ENCODE measurements around the gene TFB1M. TPM values are rescaled to one million over a fixed set of nuclear protein-coding genes. Genes with fewer than 3 reads are reported as not detected.
A peak's percentile ranks its signal among the peaks of the same experiment; 100 is the strongest.
"Not testable (repeated sequence)": the region's sequence is repeated elsewhere in the genome, so short reads cannot be mapped to it uniquely, and the experiment has no call there.

Gene TFB1M
- total RNA-seq, 1 donor from 2014 or later = 41.4 TPM

DNA sequence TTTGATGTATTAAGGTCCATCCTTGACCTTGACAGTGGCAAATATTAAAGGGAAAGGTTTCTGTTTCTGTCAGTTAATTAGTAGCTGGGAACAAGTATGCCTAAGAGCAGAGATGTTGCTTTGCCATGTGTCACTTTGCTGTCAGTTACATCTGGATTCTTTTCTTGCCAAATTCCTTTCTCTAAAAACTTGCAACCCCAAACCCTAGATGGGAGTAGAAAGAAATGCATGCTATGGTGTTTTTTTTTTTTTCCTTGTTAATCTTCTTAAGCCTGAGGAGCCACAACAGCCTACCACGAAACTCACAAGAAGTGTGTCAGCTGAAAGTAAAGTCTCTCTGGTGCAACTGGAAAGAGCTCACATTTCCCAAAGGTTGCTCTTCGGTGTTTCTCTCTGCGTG, 68.5 kb downstream of the TFB1M start:
- DNase-seq = no peak
- Mint-ChIP-seq H3K4me3 (no peak overlapping the region), H3K27me3 (no peaks in the 10 kb centered on the region), H3K4me1 (peaks cover 3% of the 10 kb centered on the region), H3K36me3 (ENCODE audit: low read depth) (peaks cover 64% of the 10 kb centered on the region), H3K9me3 (no peaks in the 10 kb centered on the region), H3K27ac (no peak overlapping the region)
- intact Hi-C loops (cut with micrococcal nuclease) = no loop called here

DNA sequence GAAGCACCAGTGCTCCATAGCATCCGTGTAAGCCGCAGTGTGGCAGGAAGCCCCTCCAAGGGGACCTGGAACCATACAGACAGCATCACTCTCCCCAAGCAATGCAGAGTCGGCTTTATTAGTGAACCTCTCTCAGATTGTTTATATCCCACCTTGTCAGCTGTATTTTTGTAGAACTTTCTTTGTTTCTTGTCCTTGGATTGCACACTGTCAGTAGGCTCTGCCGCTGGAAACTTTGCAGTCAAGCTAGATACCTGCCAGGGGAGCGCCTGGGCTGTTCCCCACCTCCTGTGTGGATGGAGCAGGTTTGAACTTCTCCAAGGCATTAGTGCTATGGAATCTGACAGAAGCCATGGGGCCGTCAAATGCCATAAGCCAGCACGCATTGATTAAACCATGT, 69.1 kb downstream of the TFB1M start:
- H3K4me3 Mint-ChIP-seq = no peak overlapping the region
- no peak overlapping the region for H3K27ac Mint-ChIP-seq
- intact Hi-C loops (cut with micrococcal nuclease) = no loop called here

DNA sequence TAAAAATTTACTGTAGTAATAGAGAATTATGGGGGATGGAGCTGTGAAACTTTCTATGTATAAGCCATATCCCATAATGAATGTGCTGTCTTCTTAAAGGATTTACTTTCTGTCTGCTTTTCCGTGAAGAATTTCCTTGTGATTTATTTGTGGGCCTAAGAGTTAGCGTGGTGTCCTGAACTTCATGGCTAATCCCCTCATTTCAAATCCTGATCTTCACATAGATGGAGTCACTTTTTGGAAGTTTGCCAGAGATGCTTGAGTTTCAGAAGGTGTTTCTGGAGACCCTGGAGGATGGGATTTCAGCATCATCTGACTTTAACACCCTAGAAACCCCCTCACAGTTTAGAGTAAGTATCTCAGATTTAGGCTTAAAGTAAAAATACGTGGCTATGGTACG, 69.8 kb downstream of the TFB1M start:
- no peaks in the 10 kb centered on the region for H3K27me3 Mint-ChIP-seq
- H3K4me3 Mint-ChIP-seq = no peak overlapping the region
- intact Hi-C loops (cut with micrococcal nuclease) = no loop called here
- H3K9me3 Mint-ChIP-seq = peaks cover 7% of the 10 kb centered on the region
- H3K36me3 Mint-ChIP-seq (ENCODE audit: low read depth) = peaks cover 65% of the 10 kb centered on the region
- H3K27ac Mint-ChIP-seq = no peak overlapping the region
- DNase-seq = no peak
- H3K4me1 Mint-ChIP-seq = peaks cover 3% of the 10 kb centered on the region

More for the DNA sequence above, 69.1 kb downstream of the TFB1M start:
- no peak for DNase-seq
- Mint-ChIP-seq H3K27me3 (no peaks in the 10 kb centered on the region), H3K36me3 (ENCODE audit: low read depth) (peaks cover 66% of the 10 kb centered on the region), H3K9me3 (no peaks in the 10 kb centered on the region), H3K4me1 (peaks cover 3% of the 10 kb centered on the region)

GRCh38 chr6:155241966-155242365, 72.3 kb downstream of the TFB1M start:
- H3K4me3 Mint-ChIP-seq = no peak overlapping the region
- H3K27ac Mint-ChIP-seq = no peak overlapping the region
- peaks cover 12% of the 10 kb centered on the region for H3K9me3 Mint-ChIP-seq
- no peak for DNase-seq
- no peaks in the 10 kb centered on the region for H3K27me3 Mint-ChIP-seq
- H3K36me3 Mint-ChIP-seq (ENCODE audit: low read depth) = peaks cover 65% of the 10 kb centered on the region
- intact Hi-C loops (cut with micrococcal nuclease) = no loop called here
- peaks cover 3% of the 10 kb centered on the region for H3K4me1 Mint-ChIP-seq

DNA sequence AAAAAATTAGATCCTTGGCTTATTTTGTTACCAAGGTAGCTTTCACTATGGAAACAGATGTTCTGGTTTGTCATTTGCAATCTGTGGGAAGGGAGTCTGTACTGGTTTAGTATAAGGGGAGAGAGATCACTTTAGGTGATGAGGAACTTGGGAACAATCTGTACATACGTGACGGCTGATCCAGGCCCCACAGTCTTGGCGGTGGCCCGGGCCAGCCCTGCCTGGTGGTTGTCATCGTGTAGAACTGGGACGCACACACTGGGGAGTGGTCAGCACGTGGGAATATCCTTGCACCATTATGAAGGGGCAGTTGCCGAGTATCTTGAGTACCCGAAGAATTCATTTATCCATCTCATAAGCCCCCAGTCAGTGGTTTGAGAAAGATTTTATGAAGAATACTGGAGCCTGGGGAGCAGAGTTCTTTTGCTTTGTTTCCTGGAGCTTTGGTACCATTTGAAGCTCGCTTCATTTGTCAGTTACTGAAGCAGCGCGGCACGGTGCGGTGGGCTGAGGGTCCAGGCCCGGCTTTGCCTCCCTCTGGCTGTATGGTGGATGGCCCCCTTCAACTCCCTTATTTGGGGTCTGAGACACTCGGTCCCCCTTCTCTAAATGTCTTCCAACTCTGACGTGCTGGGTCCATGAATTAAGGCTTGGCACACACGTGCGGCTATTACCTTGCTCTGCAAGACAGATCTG, 73.2 kb downstream of the TFB1M start:
- intact Hi-C loops (cut with micrococcal nuclease) = no loop called here
- Mint-ChIP-seq H3K27ac (peak overlapping the region; percentile 46), H3K27me3 (no peaks in the 10 kb centered on the region), H3K4me3 (no peak overlapping the region), H3K4me1 (peaks cover 3% of the 10 kb centered on the region), H3K36me3 (ENCODE audit: low read depth) (peaks cover 65% of the 10 kb centered on the region), H3K9me3 (peaks cover 12% of the 10 kb centered on the region)
- DNase-seq = no peak

GRCh38 chr6:155237613-155238012, 76.7 kb downstream of the TFB1M start:
- DNase-seq = no peak
- no peak overlapping the region for H3K27ac Mint-ChIP-seq
- no peaks in the 10 kb centered on the region for H3K27me3 Mint-ChIP-seq
- intact Hi-C loops (cut with micrococcal nuclease) = no loop called here
- peaks cover 45% of the 10 kb centered on the region for H3K36me3 Mint-ChIP-seq (ENCODE audit: low read depth)
- peaks cover 12% of the 10 kb centered on the region for H3K9me3 Mint-ChIP-seq
- peaks cover 3% of the 10 kb centered on the region for H3K4me1 Mint-ChIP-seq
- H3K4me3 Mint-ChIP-seq = no peak overlapping the region

- Mint-ChIP-seq H3K27ac (no peak overlapping the region), H3K36me3 (ENCODE audit: low read depth) (peaks cover 35% of the 10 kb centered on the region), H3K9me3 (peaks cover 12% of the 10 kb centered on the region), H3K4me1 (no peaks in the 10 kb centered on the region), H3K4me3 (no peak overlapping the region), H3K27me3 (no peaks in the 10 kb centered on the region)
- intact Hi-C loops (cut with micrococcal nuclease) = no loop called here
- DNase-seq = no peak
Measured at GRCh38 chr6:155235087-155235486, 79.2 kb downstream of the TFB1M start.

DNA sequence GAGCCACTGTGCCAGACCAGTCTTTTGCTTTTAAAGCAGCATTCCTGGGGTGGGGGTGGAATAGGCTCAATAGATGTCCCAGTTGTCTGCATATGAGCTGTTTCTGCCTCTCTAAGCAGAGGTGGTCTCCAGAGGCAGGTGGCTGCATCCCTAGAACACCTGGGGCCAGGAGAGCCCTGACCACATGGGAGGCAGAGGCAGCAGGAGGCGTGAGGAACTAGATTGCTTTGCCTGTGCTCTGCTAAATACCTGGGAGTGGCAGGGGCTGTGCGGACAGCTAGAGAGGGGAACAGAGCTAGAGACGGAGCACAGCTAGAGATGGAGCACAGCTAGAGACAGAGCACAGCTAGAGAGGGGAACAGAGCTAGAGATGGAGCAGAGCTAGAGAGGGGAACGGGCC, 79.6 kb downstream of the TFB1M start:
- no peak overlapping the region for H3K27ac Mint-ChIP-seq
- H3K4me3 Mint-ChIP-seq = no peak overlapping the region
- no peak for DNase-seq
- intact Hi-C loops (cut with micrococcal nuclease) = no loop called here
- peaks cover 8% of the 10 kb centered on the region for H3K9me3 Mint-ChIP-seq
- peaks cover 32% of the 10 kb centered on the region for H3K36me3 Mint-ChIP-seq (ENCODE audit: low read depth)
- no peaks in the 10 kb centered on the region for H3K27me3 Mint-ChIP-seq
- H3K4me1 Mint-ChIP-seq = no peaks in the 10 kb centered on the region

GRCh38 chr6:155234167-155234566, 80.1 kb downstream of the TFB1M start:
- intact Hi-C loops (cut with micrococcal nuclease) = no loop called here
- H3K27me3 Mint-ChIP-seq = no peaks in the 10 kb centered on the region
- peaks cover 31% of the 10 kb centered on the region for H3K36me3 Mint-ChIP-seq (ENCODE audit: low read depth)
- no peak overlapping the region for H3K4me3 Mint-ChIP-seq
- H3K9me3 Mint-ChIP-seq = peaks cover 6% of the 10 kb centered on the region
- DNase-seq = no peak
- H3K4me1 Mint-ChIP-seq = no peaks in the 10 kb centered on the region
- H3K27ac Mint-ChIP-seq = no peak overlapping the region

DNA sequence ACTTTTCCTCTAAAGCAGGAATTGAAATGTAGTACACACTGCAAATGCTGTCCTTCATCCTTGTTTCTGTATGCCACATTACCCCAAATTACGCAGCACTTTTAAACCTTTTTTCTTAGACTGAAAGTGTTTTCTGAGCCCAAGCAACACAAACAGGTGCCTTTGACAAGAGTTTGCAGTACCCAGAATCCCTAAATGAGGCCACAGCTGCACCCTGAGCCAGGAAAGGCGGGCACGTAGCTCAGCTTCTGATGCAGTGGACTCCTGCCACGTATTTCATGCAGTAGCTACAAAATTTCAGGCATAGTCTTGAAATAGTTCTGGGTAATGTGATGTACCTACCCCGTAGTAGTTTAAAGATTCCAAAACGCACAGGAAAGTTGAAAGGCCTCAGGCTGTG, 81.4 kb downstream of the TFB1M start:
- H3K4me3 Mint-ChIP-seq = no peak overlapping the region
- intact Hi-C loops (cut with micrococcal nuclease) = no loop called here
- H3K27me3 Mint-ChIP-seq = no peaks in the 10 kb centered on the region
- peaks cover 26% of the 10 kb centered on the region for H3K36me3 Mint-ChIP-seq (ENCODE audit: low read depth)
- H3K27ac Mint-ChIP-seq = no peak overlapping the region
- H3K9me3 Mint-ChIP-seq = peaks cover under 1% of the 10 kb centered on the region
- H3K4me1 Mint-ChIP-seq = no peaks in the 10 kb centered on the region
- no peak for DNase-seq

- DNase-seq; H3K27me3 Mint-ChIP-seq; H3K4me1 Mint-ChIP-seq; H3K9me3 Mint-ChIP-seq; H3K4me3 Mint-ChIP-seq; H3K27ac Mint-ChIP-seq; intact Hi-C loops (cut with micrococcal nuclease): not testable (repeated sequence)
- H3K36me3 Mint-ChIP-seq (ENCODE audit: low read depth) = peaks cover 27% of the 10 kb centered on the region
Measured at GRCh38 chr6:155230975-155231374, 83.3 kb downstream of the TFB1M start.

DNA sequence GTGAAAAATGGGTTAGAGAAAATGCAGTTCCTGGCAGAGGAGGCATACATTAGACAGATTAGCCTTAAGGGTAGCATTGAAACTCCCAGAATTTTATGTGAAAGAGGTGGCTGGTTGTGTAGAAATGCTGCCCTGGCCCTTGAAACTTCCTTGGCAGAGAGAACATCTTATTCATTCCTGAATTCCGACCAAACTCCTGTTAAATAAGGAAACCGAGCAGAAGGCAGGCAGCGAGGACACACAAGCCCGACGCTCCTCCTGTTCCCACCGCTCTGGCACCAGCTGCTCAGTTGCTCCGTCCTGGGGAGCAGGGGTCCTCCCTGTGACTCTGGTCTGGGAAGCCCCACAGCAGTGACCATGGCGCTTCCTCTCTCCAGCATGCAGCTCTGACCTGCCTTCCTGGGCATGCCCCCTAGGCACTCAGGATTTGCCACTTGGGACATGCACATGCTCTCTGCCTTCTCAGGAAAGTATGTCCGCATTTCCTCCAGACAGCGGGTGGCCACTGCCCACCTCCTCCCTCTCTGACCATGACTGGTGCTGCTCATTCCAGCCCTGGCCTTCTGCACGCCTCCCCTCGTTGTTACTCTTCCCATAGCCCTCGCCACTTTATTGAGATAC, 85.6 kb downstream of the TFB1M start:
- Mint-ChIP-seq H3K27ac (no peak overlapping the region), H3K9me3 (peaks cover 3% of the 10 kb centered on the region), H3K4me3 (no peak overlapping the region), H3K27me3 (no peaks in the 10 kb centered on the region), H3K4me1 (peaks cover 15% of the 10 kb centered on the region), H3K36me3 (ENCODE audit: low read depth) (peaks cover 29% of the 10 kb centered on the region)
- intact Hi-C loops (cut with micrococcal nuclease) = no loop called here
- no peak for DNase-seq

DNA sequence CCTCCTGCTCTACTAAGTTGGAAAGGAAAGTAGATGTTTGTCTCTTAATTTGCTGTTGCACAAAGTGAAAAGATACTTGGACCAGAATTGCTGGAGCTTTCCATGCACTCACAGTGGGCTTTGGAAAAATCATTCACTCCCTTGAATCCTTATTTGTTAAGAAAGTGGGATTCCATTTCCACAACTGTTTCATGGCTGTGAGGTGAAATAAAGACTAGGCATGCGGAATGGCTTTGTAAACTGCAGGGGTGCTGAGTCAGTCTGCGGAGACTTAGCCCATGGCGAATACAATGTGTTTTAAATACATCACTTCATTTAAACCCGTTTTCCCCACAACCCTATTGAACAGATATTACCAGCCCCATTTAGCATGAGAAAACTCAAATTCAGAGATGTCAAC, 87.2 kb downstream of the TFB1M start:
- Mint-ChIP-seq H3K27ac (no peak overlapping the region), H3K27me3 (no peaks in the 10 kb centered on the region), H3K9me3 (peaks cover 3% of the 10 kb centered on the region), H3K4me1 (peaks cover 20% of the 10 kb centered on the region), H3K4me3 (no peak overlapping the region), H3K36me3 (ENCODE audit: low read depth) (peaks cover 27% of the 10 kb centered on the region)
- no peak for DNase-seq
- intact Hi-C loops (cut with micrococcal nuclease) = no loop called here

DNA sequence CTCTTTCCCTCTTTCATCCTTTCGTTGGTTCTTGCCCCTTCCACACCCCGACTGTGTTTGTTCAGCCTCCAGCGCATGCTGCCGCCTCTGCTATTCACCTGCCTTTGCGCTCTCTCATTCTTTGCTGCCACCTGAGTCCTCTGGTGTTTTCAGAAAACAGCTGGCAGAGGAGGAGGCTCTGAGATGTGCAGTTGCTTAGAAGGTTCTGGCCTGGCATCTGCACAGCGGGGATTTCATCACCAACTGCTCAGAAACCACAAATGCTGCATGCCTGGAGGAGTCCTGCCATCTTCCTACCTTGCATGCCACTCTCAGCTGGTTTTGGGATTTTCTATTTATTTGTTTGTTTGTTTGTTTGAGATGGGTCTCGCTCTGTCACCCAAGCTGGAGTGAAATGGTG, 89.7 kb downstream of the TFB1M start:
- H3K4me3 Mint-ChIP-seq = peak overlapping the region; percentile 56
- no peak for DNase-seq
- H3K27me3 Mint-ChIP-seq = no peaks in the 10 kb centered on the region
- intact Hi-C loops (cut with micrococcal nuclease) = loop anchor here (1.0 kb wide), 3 partner anchors 38 to 97 kb away; no protein-coding TSS in a partner anchor
- H3K27ac Mint-ChIP-seq = peak overlapping the region; percentile 77
- peaks cover 22% of the 10 kb centered on the region for H3K4me1 Mint-ChIP-seq
- H3K9me3 Mint-ChIP-seq = peaks cover 3% of the 10 kb centered on the region
- peaks cover 31% of the 10 kb centered on the region for H3K36me3 Mint-ChIP-seq (ENCODE audit: low read depth)
